SK-N-SH treated with all-trans-retinoic acid at 6 μM for 48 hours (cell line): Measurements from ENCODE around the gene TMC6.

Experiments used
- ATAC-seq: fragments of 200-7000 bp; cut with Tn5 transposase; 3 replicates; pipeline ENCODE4 v1.9.1; 2020; ENCODE audit warnings: mild to moderate bottlenecking, moderate library complexity
- ARNTL ChIP-seq: fragments of 450-650 bp; formaldehyde crosslinking; IDR thresholded peaks from 2 replicates; pipeline ENCODE4 v1.5.0; 2020; ENCODE audit warnings: low read depth, mild to moderate bottlenecking, moderate library complexity, borderline replicate concordance
- BACH2 ChIP-seq: fragments of 250-450 bp; sonication (Bioruptor Pico); IDR thresholded peaks from 2 replicates; pipeline ENCODE4 v1.9.0; 2021; ENCODE audit warnings: mild to moderate bottlenecking, borderline replicate concordance
- CSRNP3 ChIP-seq: fragments of 250-450 bp; sonication (Bioruptor Pico); IDR thresholded peaks from 2 replicates; pipeline ENCODE4 v1.5.1; 2021; ENCODE audit warnings: mild to moderate bottlenecking, moderate library complexity
- GLIS3 ChIP-seq: fragments of 250-450 bp; sonication (Bioruptor Pico); IDR thresholded peaks from 2 replicates; pipeline ENCODE4 v1.5.0; 2020; ENCODE audit warnings: mild to moderate bottlenecking, moderate library complexity
- ISL1 ChIP-seq: fragments of 250-450 bp; sonication (Bioruptor Pico); IDR thresholded peaks from 2 replicates; pipeline ENCODE4 v2.1.2; 2022; ENCODE audit warnings: mild to moderate bottlenecking, moderate library complexity
- OSR1 ChIP-seq: fragments of 250-450 bp; sonication (Bioruptor Pico); IDR thresholded peaks from 2 replicates; pipeline ENCODE4 v1.8.0; 2022; ENCODE audit warnings: moderate library complexity, mild to moderate bottlenecking, inconsistent platforms
- PATZ1 ChIP-seq: fragments of 250-450 bp; sonication (Bioruptor Pico); IDR thresholded peaks from 2 replicates; pipeline ENCODE4 v1.8.0; 2020; ENCODE audit warnings: mild to moderate bottlenecking, moderate library complexity, borderline replicate concordance
- POU6F1 ChIP-seq: fragments of 250-450 bp; sonication (Bioruptor Pico); IDR thresholded peaks from 2 replicates; pipeline ENCODE4 v1.8.0; 2021; ENCODE audit warnings: low read depth, mild to moderate bottlenecking, moderate library complexity, borderline replicate concordance
- RARB ChIP-seq: fragments of 250-450 bp; sonication (Bioruptor Pico); IDR thresholded peaks from 2 replicates; pipeline ENCODE4 v1.8.0; 2021; ENCODE audit warnings: mild to moderate bottlenecking, moderate library complexity
- SNAI2 ChIP-seq: fragments of 250-450 bp; sonication (Bioruptor Pico); IDR thresholded peaks from 2 replicates; pipeline ENCODE4 v1.5.0; 2020; ENCODE audit warnings: mild to moderate bottlenecking, moderate library complexity
- TCF4 ChIP-seq: fragments of 250-450 bp; sonication (Bioruptor Pico); IDR thresholded peaks from 2 replicates; pipeline ENCODE4 v1.8.0; 2021; ENCODE audit warnings: mild to moderate bottlenecking, moderate library complexity, borderline replicate concordance
- TSHZ2 ChIP-seq: fragments of 250-450 bp; sonication (Bioruptor Pico); IDR thresholded peaks from 2 replicates; pipeline ENCODE4 v1.5.0; 2020; ENCODE audit warnings: mild to moderate bottlenecking, moderate library complexity
- ZC3H10 ChIP-seq: fragments of 250-450 bp; sonication (Bioruptor Pico); IDR thresholded peaks from 2 replicates; pipeline ENCODE4 v1.5.1; 2021; ENCODE audit warnings: mild to moderate bottlenecking, moderate library complexity
- ZFP3 ChIP-seq: fragments of 250-450 bp; sonication (Bioruptor Pico); IDR thresholded peaks from 2 replicates; pipeline ENCODE4 v1.5.0; 2020; ENCODE audit warnings: mild to moderate bottlenecking, moderate library complexity
- ZFP30 ChIP-seq: fragments of 450-650 bp; formaldehyde crosslinking; IDR thresholded peaks from 2 replicates; pipeline ENCODE4 v1.5.0; 2022; ENCODE audit warnings: mild to moderate bottlenecking, moderate library complexity
- ZNF565 ChIP-seq: fragments of 450-650 bp; formaldehyde crosslinking; conservative IDR thresholded peaks from 2 replicates; pipeline ENCODE4 v1.5.0; 2020; ENCODE audit warnings: low read depth, mild to moderate bottlenecking, moderate library complexity
- ZNF70 ChIP-seq: fragments of 450-650 bp; formaldehyde crosslinking; IDR thresholded peaks from 2 replicates; pipeline ENCODE4 v1.5.0; 2020; ENCODE audit warnings: mild to moderate bottlenecking, moderate library complexity

TMC6 gene

GRCh38 chr17:78146471-78146869 is 17.9 kb upstream of the TMC6 start:
- TF ChIP-seq GLIS3 (CRISPR knock-in tag) (no peak), POU6F1 (CRISPR knock-in tag) (no peak), ZC3H10 (CRISPR knock-in tag) (no peak), ZFP30 (CRISPR knock-in tag) (no peak), RARB (CRISPR knock-in tag) (no peak), ARNTL (CRISPR knock-in tag) (no peak), ZNF70 (CRISPR knock-in tag) (no peak), PATZ1 (no peak), TSHZ2 (CRISPR knock-in tag) (no peak)
- ATAC-seq, result no peak

GRCh38 chr17:78144736-78145641 is 16.4 kb upstream of the TMC6 start:
- TF ChIP-seq TCF4 (CRISPR knock-in tag) (no peak), CSRNP3 (CRISPR knock-in tag) (no peak), TSHZ2 (CRISPR knock-in tag) (no peak), ZFP3 (CRISPR knock-in tag) (no peak), SNAI2 (CRISPR knock-in tag) (no peak), BACH2 (CRISPR knock-in tag) (no peak), ZNF70 (CRISPR knock-in tag) (no peak), GLIS3 (CRISPR knock-in tag) (no peak), POU6F1 (CRISPR knock-in tag) (no peak), OSR1 (CRISPR knock-in tag) (no peak), PATZ1 (no peak), ZNF565 (CRISPR knock-in tag) (no peak), ISL1 (no peak), ARNTL (CRISPR knock-in tag) (no peak)
- ATAC-seq, result peak; percentile 14
